CD4-positive, alpha-beta memory T cell (primary cell): ENCODE results near the gene DCLK2. TPM values are rescaled to one million over a fixed set of nuclear protein-coding genes. Genes with fewer than 3 reads are reported as not detected.

ENCODE experiments used
- CTCF ChIA-PET: fragments of 350-600 bp; sonication (Branson Sonifier 250); formaldehyde crosslinking; loops from one replicate; lab custom pipeline; 2021; ENCODE audit warnings: inconsistent platforms; ENCODE audit not compliant: partially characterized antibody; lab: Charles Lee
- POLR2A ChIA-PET: fragments of 350-600 bp; sonication (Branson Sonifier 250); formaldehyde crosslinking; loops from one replicate; lab custom pipeline; 2021; ENCODE audit not compliant: partially characterized antibody; lab: Charles Lee
- DNase-seq, 5 donors: peaks; one replicate each; pipeline versions ENCODE4 v3.0.0 to v3.0.0-alpha.2; 2020 to 2022; ENCODE audit warnings: mixed read lengths in 1 of 5
- H3K27ac ChIP-seq: one replicate; pipeline ENCODE4 v1.7.0; 2013; ENCODE audit warnings: low read depth, low read length
- H3K27me3 ChIP-seq: 2 replicates; pipeline ENCODE4 v1.7.0; 2013; ENCODE audit warnings: mild to moderate bottlenecking, low read length, moderate library complexity; ENCODE audit not compliant: insufficient read depth
- H3K36me3 ChIP-seq: 2 replicates; pipeline ENCODE4 v1.7.0; 2013; ENCODE audit warnings: mild to moderate bottlenecking, low read length, moderate library complexity; ENCODE audit not compliant: insufficient read depth
- H3K4me1 ChIP-seq: 2 replicates; pipeline ENCODE4 v1.7.0; 2013; ENCODE audit warnings: mild to moderate bottlenecking, low read length, moderate library complexity; ENCODE audit not compliant: insufficient read depth
- H3K4me3 ChIP-seq, 2 donors: one replicate each; pipeline ENCODE4 v1.7.0; 2013; ENCODE audit warnings: low read length in 2 of 2, mild to moderate bottlenecking in 1 of 2
- H3K9me3 ChIP-seq, 2 donors: one replicate each; pipeline ENCODE4 v1.7.0; 2013; ENCODE audit warnings: low read length in 2 of 2, control low read depth in 1 of 2; ENCODE audit not compliant: control insufficient read depth in 1 of 2
- H3K27ac Mint-ChIP-seq, 7 donors: one replicate each; pipeline ENCODE4 v1.8.0; 2020 to 2021; ENCODE audit warnings: mixed read lengths in 7 of 7, mild to moderate bottlenecking in 6 of 7, inconsistent platforms in 3 of 7, moderate library complexity in 3 of 7
- H3K27me3 Mint-ChIP-seq, 2 donors: one replicate each; pipeline ENCODE4 v1.8.0; 2020 to 2021; ENCODE audit warnings: mixed read lengths in 2 of 2
- H3K36me3 Mint-ChIP-seq, 2 donors: one replicate each; pipeline ENCODE4 v1.8.0; 2020 to 2021; ENCODE audit warnings: mixed read lengths in 2 of 2, inconsistent platforms in 1 of 2, mild to moderate bottlenecking in 1 of 2
- H3K4me1 Mint-ChIP-seq, 4 donors: one replicate each; pipeline ENCODE4 v1.8.0; 2020 to 2021; ENCODE audit warnings: mixed read lengths in 4 of 4, mild to moderate bottlenecking in 1 of 4
- H3K4me3 Mint-ChIP-seq, 8 donors: one replicate each; pipeline ENCODE4 v1.8.0; 2020 to 2021; ENCODE audit warnings: mixed read lengths in 8 of 8, mild to moderate bottlenecking in 7 of 8, moderate library complexity in 6 of 8, inconsistent platforms in 3 of 8
- H3K9me3 Mint-ChIP-seq, 8 donors: one replicate each; pipeline ENCODE4 v1.8.0; 2020 to 2021; ENCODE audit warnings: mixed read lengths in 8 of 8, mild to moderate bottlenecking in 5 of 8, inconsistent platforms in 3 of 8, moderate library complexity in 1 of 8
- intact Hi-C: fragments of 100-400 bp; cut with micrococcal nuclease; formaldehyde crosslinking; loops from one replicate; pipeline ENCODE4 v1.15.1; 2023
- polyA plus RNA-seq, 2 donors: library from polyadenylated mRNA; unstranded; fragments of 300-500 nt; fragmentation: Illumina TruSeq; gene quantifications; one replicate each; pipeline ENCODE4 v1.2.3, GENCODE V29; 2021
- total RNA-seq, 2 experiments: library from RNA; stranded (reverse); gene quantifications; one replicate each; pipeline ENCODE4 v1.2.3, GENCODE V29; 2021

The DCLK2 gene
- total and polyA plus RNA-seq, 4 experiments from 2014 or later = not detected

DNA sequence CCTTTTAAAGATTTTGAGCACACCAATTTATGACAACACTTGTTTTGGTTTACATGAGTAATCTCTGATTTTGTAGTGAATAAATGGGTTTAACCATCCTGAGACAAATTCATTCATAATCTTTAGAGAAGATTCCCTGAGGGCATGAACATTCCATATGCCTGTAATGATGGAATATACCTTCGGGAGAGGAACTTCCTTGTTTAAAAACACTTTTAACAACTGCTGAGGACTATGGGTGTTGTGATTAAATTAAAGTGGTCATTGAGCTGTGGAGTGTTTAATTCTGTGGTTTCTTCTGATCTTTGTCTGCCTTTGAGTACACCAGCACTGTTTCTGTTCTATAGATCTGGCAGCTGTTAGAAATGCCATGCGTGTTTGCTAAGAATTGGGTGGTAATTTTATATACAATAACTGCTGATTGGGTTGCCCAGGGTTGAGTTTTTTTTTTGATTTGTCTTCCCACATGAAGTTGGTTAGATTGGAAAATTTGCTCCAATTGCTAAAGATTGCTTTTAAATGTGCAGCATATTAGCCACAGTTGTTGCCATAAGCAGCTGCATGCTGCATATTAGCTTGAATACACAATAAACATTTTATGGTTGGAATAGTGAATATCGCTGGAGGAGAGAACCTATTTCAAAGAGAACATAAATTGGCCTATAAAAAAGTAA lies 86.8 kb downstream of the DCLK2 start:
- no peak overlapping the region for H3K4me3 Mint-ChIP-seq
- no peaks in the 10 kb centered on the region for H3K9me3 Mint-ChIP-seq
- DNase-seq = no peak
- Histone ChIP-seq H3K27ac (no peak overlapping the region), H3K36me3 (no peaks in the 10 kb centered on the region), H3K27me3 (no peaks in the 10 kb centered on the region), H3K4me1 (no peaks in the 10 kb centered on the region), H3K4me3 (no peak overlapping the region), H3K9me3 (no peaks in the 10 kb centered on the region)
- no peaks in the 10 kb centered on the region for H3K36me3 Mint-ChIP-seq
- ChIA-PET CTCF (no interaction called here), POLR2A (no interaction called here)
- H3K27me3 Mint-ChIP-seq = peaks cover 2 to 14% of the 10 kb centered on the region in 2 donors
- no peaks in the 10 kb centered on the region for H3K4me1 Mint-ChIP-seq
- H3K27ac Mint-ChIP-seq = no peak overlapping the region
- intact Hi-C loops = no loop called here

DNA sequence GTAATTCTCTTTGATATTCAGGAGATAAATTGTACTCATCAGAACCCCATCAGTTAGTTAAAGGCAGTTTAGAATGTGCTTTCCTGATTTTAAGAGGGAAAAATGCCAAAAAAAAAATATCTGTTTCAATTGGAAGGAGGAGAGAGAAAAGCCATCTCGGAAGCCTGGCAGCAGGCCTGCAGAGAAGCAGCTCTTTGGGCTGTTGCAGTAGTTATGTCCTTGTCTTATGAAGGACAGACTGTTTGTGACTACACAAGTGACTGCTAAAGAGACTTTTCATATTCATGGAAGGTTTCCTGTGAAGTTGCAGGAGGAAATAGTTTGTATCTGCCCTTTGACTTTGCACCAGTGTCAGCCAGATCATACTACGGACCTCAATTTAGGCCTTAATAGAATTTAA lies 88.8 kb downstream of the DCLK2 start:
- DNase-seq = no peak
- H3K9me3 ChIP-seq = no peaks in the 10 kb centered on the region
- intact Hi-C loops = no loop called here
- no peaks in the 10 kb centered on the region for H3K36me3 Mint-ChIP-seq
- H3K27me3 Mint-ChIP-seq = peaks cover 2 to 16% of the 10 kb centered on the region in 2 donors
- H3K36me3 ChIP-seq = no peaks in the 10 kb centered on the region
- no peak overlapping the region for H3K27ac ChIP-seq
- CTCF ChIA-PET = no interaction called here
- H3K4me1 ChIP-seq = no peaks in the 10 kb centered on the region
- H3K27ac Mint-ChIP-seq = no peak overlapping the region
- H3K9me3 Mint-ChIP-seq = no peaks in the 10 kb centered on the region
- no peaks in the 10 kb centered on the region for H3K4me1 Mint-ChIP-seq
- no peak overlapping the region for H3K4me3 ChIP-seq
- no peak overlapping the region for H3K4me3 Mint-ChIP-seq
- H3K27me3 ChIP-seq = no peaks in the 10 kb centered on the region
- POLR2A ChIA-PET = no interaction called here

DNA sequence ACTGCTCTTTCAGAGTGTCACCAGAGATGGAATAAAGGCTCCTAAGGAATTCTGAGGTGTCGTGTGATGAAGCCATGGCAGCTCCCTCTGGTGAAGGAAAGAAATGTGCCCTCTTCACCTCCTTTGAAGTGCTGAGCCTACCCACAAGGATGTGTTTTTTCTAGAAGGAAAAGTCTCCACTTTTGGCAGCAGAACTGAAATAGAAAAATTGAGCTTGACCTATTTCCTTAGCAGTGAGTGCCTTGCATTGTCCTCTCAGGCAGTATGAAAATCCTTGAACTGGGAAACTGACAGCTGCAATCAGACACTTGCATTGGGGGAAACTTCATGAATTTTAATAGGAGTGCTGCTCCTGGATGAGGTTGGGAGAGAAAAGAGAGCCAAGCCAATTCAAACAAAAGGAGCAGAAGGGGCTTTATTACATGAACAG lies 95.2 kb downstream of the DCLK2 start:
- Mint-ChIP-seq H3K9me3 (no peaks in the 10 kb centered on the region), H3K36me3 (no peaks in the 10 kb centered on the region), H3K4me3 (no peak overlapping the region), H3K4me1 (peaks cover 0 to 1% (median 0%) of the 10 kb centered on the region in 4 donors), H3K27ac (no peak overlapping the region), H3K27me3 (peaks cover 0 to 9% of the 10 kb centered on the region in 2 donors)
- H3K27ac ChIP-seq = no peak overlapping the region
- H3K27me3 ChIP-seq = no peaks in the 10 kb centered on the region
- no peaks in the 10 kb centered on the region for H3K4me1 ChIP-seq
- intact Hi-C loops = no loop called here
- DNase-seq = no peak
- H3K9me3 ChIP-seq = no peaks in the 10 kb centered on the region
- ChIA-PET CTCF (no interaction called here), POLR2A (no interaction called here)
- no peaks in the 10 kb centered on the region for H3K36me3 ChIP-seq
- no peak overlapping the region for H3K4me3 ChIP-seq

DNA sequence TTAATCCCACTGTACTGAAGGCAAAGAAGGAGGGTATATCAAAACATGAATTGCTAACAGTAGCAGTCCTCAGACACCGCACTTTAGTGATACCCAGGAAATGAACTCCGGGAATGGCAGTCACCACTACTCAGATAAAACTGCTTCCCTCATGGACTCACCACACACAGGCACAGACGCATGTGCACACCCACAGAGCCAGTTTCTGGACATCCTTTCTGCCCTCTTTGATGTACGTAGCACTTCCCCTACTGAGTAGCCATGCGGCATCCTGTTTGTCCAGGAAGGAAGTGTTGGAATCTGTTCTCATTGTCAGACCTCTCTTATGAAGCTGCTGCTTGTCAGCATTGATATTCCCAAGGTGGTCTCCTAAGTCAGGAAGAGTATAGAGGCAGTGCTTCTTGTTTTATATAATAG lies 95.7 kb downstream of the DCLK2 start:
- Mint-ChIP-seq H3K27ac (no peak overlapping the region), H3K4me3 (no peak overlapping the region)
- CTCF ChIA-PET = no interaction called here

DNA sequence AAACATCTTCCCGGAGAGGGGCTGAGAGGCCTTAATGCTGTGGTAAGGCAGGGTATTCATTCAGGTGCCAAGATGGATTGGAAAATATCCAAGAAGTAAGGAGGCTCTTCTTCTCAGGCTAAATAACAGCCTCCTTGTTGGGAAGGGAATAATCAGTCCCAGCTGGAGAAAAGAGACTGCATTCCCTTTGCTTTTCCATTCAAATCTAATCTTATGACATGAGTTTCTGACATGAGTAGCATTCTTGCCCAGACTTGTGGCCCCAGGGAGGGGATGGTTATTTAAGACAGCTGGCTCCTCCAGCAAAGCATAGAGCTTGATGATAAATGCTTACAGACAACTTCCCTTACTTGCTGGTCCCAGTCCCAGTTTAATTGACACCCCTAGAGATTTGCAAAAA lies 98.3 kb downstream of the DCLK2 start:
- ChIA-PET POLR2A (no interaction called here), CTCF (no interaction called here)
- H3K9me3 ChIP-seq = no peaks in the 10 kb centered on the region
- H3K27me3 Mint-ChIP-seq = peaks cover 9 to 11% of the 10 kb centered on the region in 2 donors
- H3K4me1 ChIP-seq = no peaks in the 10 kb centered on the region
- H3K4me3 ChIP-seq = no peak overlapping the region
- peaks cover 0 to 1% (median 0%) of the 10 kb centered on the region in 4 donors for H3K4me1 Mint-ChIP-seq
- no peaks in the 10 kb centered on the region for H3K36me3 Mint-ChIP-seq
- H3K9me3 Mint-ChIP-seq = no peaks in the 10 kb centered on the region
- H3K27ac Mint-ChIP-seq = no peak overlapping the region
- no peaks in the 10 kb centered on the region for H3K36me3 ChIP-seq
- no peaks in the 10 kb centered on the region for H3K27me3 ChIP-seq
- H3K27ac ChIP-seq = no peak overlapping the region
- DNase-seq = no peak
- H3K4me3 Mint-ChIP-seq = no peak overlapping the region
- intact Hi-C loops = no loop called here

More for the DNA sequence above, 95.7 kb downstream of the DCLK2 start:
- Histone ChIP-seq H3K4me3 (no peak overlapping the region), H3K27ac (no peak overlapping the region), H3K4me1 (no peaks in the 10 kb centered on the region), H3K9me3 (no peaks in the 10 kb centered on the region), H3K36me3 (no peaks in the 10 kb centered on the region), H3K27me3 (no peaks in the 10 kb centered on the region)
- POLR2A ChIA-PET = no interaction called here
- DNase-seq = no peak
- no peaks in the 10 kb centered on the region for H3K36me3 Mint-ChIP-seq
- intact Hi-C loops = no loop called here
- peaks cover 0 to 1% (median 0%) of the 10 kb centered on the region in 4 donors for H3K4me1 Mint-ChIP-seq
- H3K9me3 Mint-ChIP-seq = no peaks in the 10 kb centered on the region
- H3K27me3 Mint-ChIP-seq = peaks cover 0 to 7% of the 10 kb centered on the region in 2 donors

DNA sequence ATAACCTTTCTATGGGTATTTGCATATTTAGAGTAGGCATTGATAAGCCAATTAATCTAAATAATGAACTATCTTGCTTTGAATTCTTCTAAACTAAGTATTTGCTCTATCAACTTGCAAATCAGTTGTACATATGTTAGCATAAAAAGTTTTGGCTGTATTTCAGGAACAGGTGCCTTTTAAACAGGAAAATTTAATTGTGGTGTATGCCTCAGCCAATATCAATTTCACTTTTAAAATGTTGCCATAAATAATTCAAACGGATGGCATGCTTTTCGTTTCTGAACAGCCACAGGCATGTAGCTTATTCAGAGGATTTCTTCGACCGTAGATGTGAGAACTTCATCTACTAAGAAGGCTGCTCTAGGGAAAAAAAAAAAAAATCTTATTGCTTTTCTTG lies 99.9 kb downstream of the DCLK2 start:
- no peaks in the 10 kb centered on the region for H3K27me3 ChIP-seq
- Mint-ChIP-seq H3K27ac (no peak overlapping the region), H3K27me3 (peaks cover 10 to 11% of the 10 kb centered on the region in 2 donors), H3K4me3 (no peak overlapping the region), H3K4me1 (peaks cover 0 to 1% (median 0%) of the 10 kb centered on the region in 4 donors), H3K36me3 (no peaks in the 10 kb centered on the region), H3K9me3 (no peaks in the 10 kb centered on the region)
- CTCF ChIA-PET = no interaction called here
- no peak overlapping the region for H3K27ac ChIP-seq
- POLR2A ChIA-PET = no interaction called here
- H3K4me1 ChIP-seq = no peaks in the 10 kb centered on the region
- no peak for DNase-seq
- no peaks in the 10 kb centered on the region for H3K36me3 ChIP-seq
- H3K4me3 ChIP-seq = no peak overlapping the region
- H3K9me3 ChIP-seq = no peaks in the 10 kb centered on the region
- intact Hi-C loops = no loop called here

DNA sequence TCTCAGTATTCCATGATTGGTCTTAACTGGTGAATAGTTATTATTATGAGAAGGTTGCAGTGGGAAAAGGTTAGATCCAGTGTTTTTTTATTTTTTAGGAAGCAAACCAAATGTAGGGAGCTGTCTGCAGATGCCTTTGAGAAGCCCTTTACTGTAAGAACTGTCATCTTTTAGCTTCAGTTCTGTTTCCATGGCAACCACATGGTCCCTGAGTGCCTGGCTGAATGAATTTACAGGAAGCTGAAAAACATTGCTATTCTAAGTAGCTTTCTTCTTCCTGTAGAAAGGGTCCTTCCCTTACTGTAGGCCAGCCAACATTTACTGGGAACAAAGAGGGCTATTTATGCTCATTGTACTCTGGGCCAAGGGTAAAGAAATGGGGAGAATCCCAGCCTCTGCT lies 103.3 kb downstream of the DCLK2 start:
- no peak overlapping the region for H3K4me3 ChIP-seq
- POLR2A ChIA-PET = no interaction called here
- no peaks in the 10 kb centered on the region for H3K36me3 Mint-ChIP-seq
- H3K9me3 ChIP-seq = no peaks in the 10 kb centered on the region
- CTCF ChIA-PET = no interaction called here
- H3K4me3 Mint-ChIP-seq = no peak overlapping the region
- no peaks in the 10 kb centered on the region for H3K27me3 ChIP-seq
- no peaks in the 10 kb centered on the region for H3K4me1 ChIP-seq
- no peak for DNase-seq
- no peaks in the 10 kb centered on the region for H3K4me1 Mint-ChIP-seq
- H3K27ac Mint-ChIP-seq = no peak overlapping the region
- no peaks in the 10 kb centered on the region for H3K9me3 Mint-ChIP-seq
- H3K27me3 Mint-ChIP-seq = peaks cover 13 to 14% of the 10 kb centered on the region in 2 donors
- no peaks in the 10 kb centered on the region for H3K36me3 ChIP-seq
- intact Hi-C loops = no loop called here
- no peak overlapping the region for H3K27ac ChIP-seq
